Right ventricle myocardium superior (tissue), 1 donor: Measurements from ENCODE around the gene NACA2. TPM values are rescaled to one million over a fixed set of nuclear protein-coding genes. Genes with fewer than 3 reads are reported as not detected.
"Not testable (repeated sequence)": the region's sequence is repeated elsewhere in the genome, so short reads cannot be mapped to it uniquely, and the experiment has no call there.

ENCODE experiments used
- ATAC-seq: fragments of 200-7000 bp; cut with Tn5 transposase; one replicate; pipeline ENCODE4 v1.9.1; 2020; ENCODE audit warnings: mild to moderate bottlenecking; ENCODE audit not compliant: poor library complexity
- DNase-seq: peaks from one replicate; pipeline ENCODE4 v3.0.0-alpha.2; 2020
- intact Hi-C: fragments of 100-400 bp; cut with DNase I; formaldehyde crosslinking; loops from one replicate; pipeline ENCODE4 v1.11.2; 2022
- total RNA-seq: library from RNA; stranded (reverse); fragmentation: NEBNext Ultra II Directional; extraction: Animal tissue kit (Norgen Biotek cat#: 25700); gene quantifications from one replicate; pipeline ENCODE4 v1.2.1, GENCODE V29; 2021
- donor health status: DM: no; HTN: yes; CAD: no; lungs with severe emphysema.

The NACA2 gene
- total RNA-seq, 1 donor from 2014 or later = not detected

GRCh38 chr17:61605692-61606091, 14.7 kb upstream of the NACA2 start:
- DNase-seq = no peak
- ATAC-seq = no peak
- intact Hi-C loops = no loop called here

DNA sequence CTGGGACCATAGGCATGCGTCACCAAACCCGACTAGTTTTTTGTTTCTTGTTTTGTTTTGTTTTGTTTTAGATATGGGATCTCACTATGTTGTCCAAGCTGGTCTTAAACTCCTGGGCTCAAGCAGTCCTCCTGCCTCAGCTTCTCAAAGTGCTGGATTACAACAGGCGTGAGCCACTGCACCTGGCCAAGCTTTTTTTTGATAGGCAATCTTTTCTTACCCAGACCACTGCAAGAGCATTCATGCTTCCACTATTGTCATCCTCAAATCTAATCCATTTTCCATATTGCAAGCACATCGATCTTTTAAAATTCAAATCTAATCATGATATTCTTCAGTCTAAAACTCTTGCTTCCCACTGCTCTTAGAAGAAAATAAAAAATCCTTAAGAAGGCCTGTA, 10.3 kb upstream of the NACA2 start:
- DNase-seq (no peak), ATAC-seq (no peak)
- intact Hi-C loops = no loop called here

DNA sequence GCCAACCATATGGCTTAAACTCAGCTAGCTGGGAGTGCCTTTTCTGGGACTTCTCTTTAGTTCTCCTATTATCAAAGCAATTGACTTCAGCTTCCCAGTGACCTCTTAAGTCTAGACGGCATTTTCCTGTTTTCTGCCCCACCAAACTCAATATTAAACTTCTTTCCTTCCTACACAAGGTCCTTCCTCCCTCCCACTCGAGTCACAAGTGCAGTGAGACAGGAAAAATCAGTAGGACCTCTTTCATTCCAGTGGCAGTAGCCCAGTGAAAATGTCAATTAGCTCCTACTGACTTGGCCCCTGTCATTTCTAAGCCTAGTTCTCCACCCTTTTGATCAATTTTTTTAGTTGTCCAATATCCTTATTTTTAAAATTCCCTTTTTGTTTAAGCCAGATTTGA, 9.6 kb upstream of the NACA2 start:
- no peak for ATAC-seq
- no peak for DNase-seq
- intact Hi-C loops = no loop called here

DNA sequence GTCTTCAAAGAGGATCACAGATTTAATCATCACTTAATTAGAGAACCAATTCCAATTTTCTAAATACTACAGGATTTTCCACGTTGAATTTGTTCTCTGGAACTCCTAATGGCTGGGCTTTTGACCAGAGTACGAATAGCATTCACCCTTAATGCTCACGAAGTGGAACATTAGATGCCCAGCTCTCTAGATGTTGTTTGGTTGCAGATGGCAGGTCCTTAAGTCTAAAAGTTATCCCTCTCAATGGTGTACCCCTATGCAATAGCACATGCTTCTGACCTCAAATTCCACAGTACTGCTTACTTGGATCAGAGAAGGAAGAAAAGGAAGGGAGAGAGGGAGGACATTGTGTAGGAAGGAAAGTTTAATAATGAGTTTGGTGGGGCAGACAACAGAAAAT, 8.6 kb upstream of the NACA2 start:
- no peak for ATAC-seq
- intact Hi-C loops = no loop called here
- no peak for DNase-seq

DNA sequence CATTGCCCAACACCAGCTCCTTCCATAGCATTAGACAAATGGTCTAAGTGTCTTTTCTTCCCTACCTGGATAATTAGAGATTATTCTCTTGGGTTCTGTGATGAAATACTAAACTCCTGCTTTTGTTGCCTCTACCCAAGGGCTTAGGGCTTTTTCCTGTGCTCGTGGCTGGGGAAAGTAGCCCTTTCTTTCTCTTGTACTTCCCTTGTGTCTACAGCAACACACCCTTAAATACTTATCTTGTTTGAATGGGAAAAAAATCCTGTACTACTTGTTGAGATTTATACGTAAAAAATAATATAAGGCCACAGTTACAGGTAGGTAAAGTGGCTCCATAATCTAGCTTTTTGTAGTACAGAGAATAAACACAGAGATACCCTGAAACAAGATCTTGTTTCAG, 7.0 kb upstream of the NACA2 start:
- intact Hi-C loops = no loop called here
- ATAC-seq (no peak), DNase-seq (no peak)

DNA sequence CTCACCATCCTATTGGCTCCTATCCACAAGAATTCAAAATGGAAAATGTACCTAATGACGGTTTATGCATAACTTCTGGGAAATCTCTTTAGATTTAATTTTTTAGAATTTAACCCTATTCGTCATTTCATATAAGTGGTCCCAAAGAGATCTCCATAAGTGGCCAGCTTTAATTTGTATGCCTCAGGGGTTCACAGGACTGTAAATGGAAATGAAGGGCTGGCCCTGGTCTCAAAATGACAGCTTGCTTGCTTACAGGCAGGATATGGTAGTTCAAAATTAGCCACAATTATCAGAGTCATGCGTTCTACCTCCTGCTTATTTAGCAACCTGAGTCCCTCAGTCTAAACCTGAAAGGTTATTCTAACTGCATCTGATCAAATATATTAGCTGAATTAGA, 6.6 kb upstream of the NACA2 start:
- ATAC-seq (no peak), DNase-seq (no peak)
- intact Hi-C loops = no loop called here

- ATAC-seq (no peak), DNase-seq (no peak)
- intact Hi-C loops = no loop called here
These were observed 4.6 kb upstream of the NACA2 start for GRCh38 chr17:61595418-61596186.

- DNase-seq = no peak
- ATAC-seq = no peak
- intact Hi-C loops = no loop called here
These were observed 3.3 kb upstream of the NACA2 start for GRCh38 chr17:61594294-61594825.

- ATAC-seq = no peak
- DNase-seq = no peak
These were observed 2.4 kb upstream of the NACA2 start for GRCh38 chr17:61593426-61593825.

DNA sequence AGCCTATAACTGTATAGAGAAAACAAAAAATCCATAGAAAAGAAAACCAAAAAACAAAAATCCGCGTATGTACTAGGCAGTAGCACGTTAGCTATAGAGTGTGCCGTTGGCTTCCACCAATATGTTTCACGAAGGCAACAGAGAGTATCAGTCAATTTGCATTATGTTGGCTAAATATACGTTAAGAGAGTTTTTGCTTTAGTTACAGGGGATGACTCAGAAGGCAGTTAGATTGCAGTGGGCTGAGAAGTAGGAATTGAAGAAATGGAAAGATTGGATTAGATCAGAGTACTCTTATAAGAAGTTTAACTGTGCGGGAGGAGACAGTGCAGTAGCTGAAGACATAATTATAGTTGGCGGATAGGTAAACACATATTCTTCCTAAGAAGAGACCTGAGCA, 911 bp upstream of the NACA2 start:
- ATAC-seq (no peak), DNase-seq (no peak)
- intact Hi-C loops = no loop called here

More at GRCh38 chr17:61593426-61593825, 2.4 kb upstream of the NACA2 start:
- intact Hi-C loops = no loop called here

DNA sequence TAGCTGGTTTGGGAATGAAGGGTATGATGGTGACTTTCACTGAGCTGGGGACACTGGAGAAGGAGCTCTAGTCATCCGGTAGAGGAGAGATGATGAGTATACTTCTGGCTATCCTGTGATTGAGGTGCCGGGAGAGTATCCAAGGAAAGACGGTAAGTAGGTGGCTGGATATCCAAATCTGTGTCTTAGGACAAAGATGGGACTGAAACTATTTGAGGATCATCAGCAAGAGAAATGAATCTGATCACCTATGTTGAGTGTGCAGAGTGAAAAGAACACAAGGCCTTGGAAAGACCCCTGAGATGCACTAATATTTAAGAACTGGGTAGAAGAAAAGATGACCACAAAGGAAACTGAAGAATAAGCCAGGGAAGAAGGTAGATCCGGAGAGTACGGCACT, 1.0 kb downstream of the NACA2 start:
- no peak for ATAC-seq
- no peak for DNase-seq
- intact Hi-C loops = no loop called here

DNA sequence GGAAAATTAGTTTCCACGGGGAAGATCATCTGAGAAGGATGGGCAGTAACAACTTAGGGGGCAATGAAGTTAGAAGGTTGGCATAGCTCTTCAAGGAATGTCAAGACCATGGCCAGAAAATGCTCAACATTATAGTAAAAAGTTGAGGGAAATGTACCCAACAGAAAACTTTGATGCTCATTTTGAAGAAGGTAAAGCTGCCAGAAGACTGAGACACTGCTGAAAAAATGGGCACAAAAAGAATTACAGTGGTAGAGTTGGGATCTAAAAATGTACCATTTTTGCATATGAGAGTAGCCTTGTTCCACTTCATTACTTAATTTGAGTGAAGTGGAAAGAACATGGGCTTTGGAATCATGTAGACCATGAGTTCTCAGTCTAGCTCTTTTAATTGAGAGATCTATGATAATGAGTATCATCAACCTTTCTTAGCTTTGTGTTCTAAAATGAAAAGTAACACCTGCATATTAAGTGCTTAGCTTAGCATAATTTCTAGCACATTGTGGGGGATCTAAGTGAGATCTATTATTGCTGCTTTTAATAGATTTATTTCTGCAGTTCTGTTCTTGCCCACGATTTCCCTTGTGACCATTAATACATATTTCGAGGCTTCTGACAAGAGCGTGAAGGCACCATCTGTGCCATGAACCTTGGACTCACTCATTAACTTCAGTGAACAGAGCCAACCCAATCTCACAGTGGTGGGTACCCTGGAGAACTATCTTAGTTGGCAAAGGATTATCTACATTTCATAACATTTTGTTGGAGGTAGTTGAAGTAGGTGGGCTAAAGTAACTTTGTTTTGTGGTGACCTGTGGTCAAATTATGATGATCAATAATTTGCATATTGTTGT, 3.0 kb downstream of the NACA2 start:
- DNase-seq (no peak), ATAC-seq (no peak)
- intact Hi-C loops = no loop called here

GRCh38 chr17:61587242-61587641, 3.8 kb downstream of the NACA2 start:
- ATAC-seq (no peak), DNase-seq (no peak)
- intact Hi-C loops = no loop called here

- DNase-seq, intact Hi-C loops, ATAC-seq: not testable (repeated sequence)
These were observed 4.4 kb downstream of the NACA2 start for GRCh38 chr17:61586622-61587021.

DNA sequence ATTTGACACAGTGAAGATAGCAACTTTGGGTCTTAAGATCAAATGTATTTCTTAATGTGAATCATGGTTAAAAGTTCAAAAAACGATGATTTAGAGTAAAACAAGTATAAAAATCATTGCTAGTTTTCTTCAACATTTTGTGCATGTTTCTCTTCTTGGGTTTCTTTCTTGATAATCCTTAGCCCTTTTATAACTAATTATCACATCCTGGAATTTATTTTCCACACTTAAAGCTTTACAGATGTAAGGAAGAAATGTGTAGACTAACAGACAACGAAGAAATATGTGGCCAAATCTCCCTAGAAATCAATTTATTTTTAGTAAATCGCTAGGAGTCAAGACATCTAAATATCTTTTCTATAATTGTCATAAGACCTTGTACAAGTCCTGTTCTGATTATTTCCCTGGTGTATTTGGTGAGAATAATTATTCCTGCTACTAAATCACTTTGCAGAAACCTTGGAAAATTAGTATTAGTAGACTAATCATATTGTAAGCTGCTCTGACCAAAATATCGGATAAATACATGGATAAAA, 4.9 kb downstream of the NACA2 start:
- intact Hi-C loops = no loop called here
- DNase-seq (no peak), ATAC-seq (no peak)

DNA sequence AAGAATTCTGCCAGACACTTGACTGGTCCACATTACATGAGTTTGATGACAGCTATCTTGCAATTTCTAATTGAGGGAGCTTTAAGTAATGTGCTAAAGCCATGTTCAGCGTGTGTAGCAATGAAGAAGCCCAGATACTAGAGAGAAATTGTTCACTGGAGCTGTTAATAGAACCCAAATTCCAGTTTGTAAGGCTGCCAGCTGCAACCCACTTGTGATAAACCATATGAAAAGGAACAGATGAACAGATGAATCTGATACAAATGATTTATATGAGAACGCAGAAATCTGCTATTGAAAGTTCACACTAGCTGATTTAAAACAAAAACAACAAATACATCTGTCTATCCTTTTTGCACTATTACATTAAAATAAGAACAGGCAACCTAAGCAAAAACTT, 6.2 kb downstream of the NACA2 start:
- intact Hi-C loops = no loop called here
- no peak for ATAC-seq

DNA sequence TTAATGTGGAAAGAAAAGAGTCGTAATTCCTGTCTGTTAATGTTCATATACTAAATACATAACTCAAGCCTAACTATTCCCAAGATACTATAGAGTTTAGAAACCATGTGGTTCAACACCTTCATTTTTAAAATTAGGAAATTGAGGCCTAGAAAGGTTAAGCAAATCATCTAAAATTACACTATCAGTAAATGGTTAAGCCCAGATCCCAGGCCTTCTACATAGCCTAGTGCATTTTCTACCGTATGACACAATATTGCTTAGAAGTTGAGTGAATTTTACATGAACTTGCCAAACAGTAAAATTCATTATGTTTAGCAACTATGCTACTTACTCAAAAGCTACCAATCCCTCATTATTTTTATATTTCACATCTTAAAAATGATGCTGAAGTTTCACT, 6.8 kb downstream of the NACA2 start:
- intact Hi-C loops = no loop called here
- DNase-seq = no peak
- ATAC-seq = no peak

More for the DNA sequence above, 6.2 kb downstream of the NACA2 start:
- DNase-seq = no peak

DNA sequence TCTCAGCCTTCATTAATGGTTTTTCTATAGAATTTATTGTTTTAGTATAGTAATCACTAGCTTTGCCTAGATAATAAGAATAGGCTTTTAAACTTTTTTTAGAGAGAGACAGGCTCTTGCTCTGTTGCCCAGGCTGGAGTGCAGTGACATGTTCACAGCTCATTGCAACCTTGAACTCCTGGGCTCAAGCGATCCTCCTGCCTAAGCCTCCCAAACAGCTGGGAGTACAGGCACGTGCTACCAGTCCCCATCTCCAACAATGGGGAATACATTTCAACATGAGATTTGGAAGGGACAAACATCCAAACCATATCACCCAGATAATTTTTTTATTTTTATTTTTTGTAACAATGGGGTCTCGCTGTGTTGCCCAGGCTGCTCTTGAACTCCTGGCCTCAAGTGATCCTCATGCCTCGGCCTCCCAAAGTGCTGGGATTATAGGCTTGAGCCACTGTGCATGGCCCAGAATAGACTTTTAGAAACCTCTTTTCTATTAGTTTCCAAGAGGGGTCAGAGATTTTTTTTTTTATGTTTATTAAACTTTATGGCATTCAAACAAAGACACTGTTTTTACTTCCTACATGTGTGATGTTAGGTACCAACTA, 7.3 kb downstream of the NACA2 start:
- DNase-seq (no peak), ATAC-seq (no peak)
- intact Hi-C loops = no loop called here

DNA sequence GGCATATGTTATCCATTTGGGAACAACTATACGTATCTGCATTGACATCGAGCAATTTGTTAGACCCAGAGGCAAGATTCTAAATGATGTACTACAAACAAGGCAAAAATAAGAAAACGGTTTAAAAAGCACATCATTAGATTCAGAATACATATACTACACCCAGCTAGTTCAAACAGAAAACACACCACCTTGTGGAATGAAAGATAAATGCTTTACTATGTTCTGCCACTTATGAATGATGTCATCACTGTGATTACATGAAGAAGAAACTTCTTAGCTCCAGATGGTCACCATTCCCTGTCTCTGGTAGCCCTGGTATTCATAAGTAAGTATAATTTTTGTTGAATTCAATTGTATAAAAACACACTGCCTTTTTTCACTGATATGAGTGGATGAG, 7.8 kb downstream of the NACA2 start:
- ATAC-seq = no peak
- intact Hi-C loops = no loop called here
- DNase-seq = no peak
